ACC112 (cell line): ENCODE measurements around the gene UBE2E2.

ENCODE experiments used
- H2AFZ ChIP-seq: fragments of 200-600 bp; sonication (generic); one replicate; pipeline ENCODE4 v1.6.0; 2017; ENCODE audit warnings: antibody characterized with exemption, low read length; ENCODE audit not compliant: unreplicated experiment
- H3K27ac ChIP-seq: fragments of 200-600 bp; sonication (generic); 2 replicates; pipeline ENCODE4 v1.5.1; 2014; ENCODE audit warnings: low read depth, mild to moderate bottlenecking, antibody characterized with exemption, low read length, moderate library complexity
- H3K27me3 ChIP-seq: fragments of 200-600 bp; sonication (generic); 2 replicates; pipeline ENCODE4 v1.6.1; 2014; ENCODE audit warnings: mild to moderate bottlenecking, antibody characterized with exemption, low read length, moderate library complexity, mixed read lengths; ENCODE audit not compliant: insufficient read depth
- H3K36me3 ChIP-seq: fragments of 200-600 bp; sonication (generic); 2 replicates; pipeline ENCODE4 v1.6.1; 2016; ENCODE audit warnings: mild to moderate bottlenecking, antibody characterized with exemption, low read length, moderate library complexity, mixed read lengths; ENCODE audit not compliant: insufficient read depth
- H3K4me1 ChIP-seq: fragments of 200-600 bp; sonication (generic); one replicate; pipeline ENCODE4 v1.6.1; 2016; ENCODE audit warnings: low read length, mixed read lengths; ENCODE audit not compliant: insufficient read depth, unreplicated experiment, control insufficient read depth
- H3K4me3 ChIP-seq: fragments of 200-600 bp; sonication (generic); 2 replicates; pipeline ENCODE4 v1.5.1; 2014; ENCODE audit warnings: mild to moderate bottlenecking, low read depth, low read length
- H3K79me2 ChIP-seq: fragments of 200-600 bp; sonication (generic); one replicate; pipeline ENCODE4 v1.6.0; 2016; ENCODE audit warnings: low read length; ENCODE audit not compliant: control insufficient read depth, unreplicated experiment, insufficient read depth

UBE2E2 gene

GRCh38 chr3:23492057-23492456 lies 288.9 kb downstream of the UBE2E2 start:
- no peak overlapping the region for H2AFZ ChIP-seq
- no peak overlapping the region for H3K27ac ChIP-seq
- H3K4me1 ChIP-seq, result peaks cover 18% of the 10 kb centered on the region
- no peaks in the 10 kb centered on the region for H3K27me3 ChIP-seq
- H3K79me2 ChIP-seq, result peaks cover 15% of the 10 kb centered on the region
- H3K36me3 ChIP-seq, result no peaks in the 10 kb centered on the region
- no peak overlapping the region for H3K4me3 ChIP-seq

- H3K4me1 ChIP-seq, result peaks cover 18% of the 10 kb centered on the region
- no peak overlapping the region for H3K4me3 ChIP-seq
- H3K27me3 ChIP-seq, result no peaks in the 10 kb centered on the region
- H2AFZ ChIP-seq, result no peak overlapping the region
- no peaks in the 10 kb centered on the region for H3K36me3 ChIP-seq
- no peak overlapping the region for H3K27ac ChIP-seq
- peaks cover 18% of the 10 kb centered on the region for H3K79me2 ChIP-seq
Observed at GRCh38 chr3:23493889-23494288, 290.8 kb downstream of the UBE2E2 start.

- Histone ChIP-seq H2AFZ (no peak overlapping the region), H3K4me3 (no peak overlapping the region), H3K27ac (no peak overlapping the region), H3K79me2 (peaks cover 18% of the 10 kb centered on the region), H3K27me3 (no peaks in the 10 kb centered on the region), H3K36me3 (no peaks in the 10 kb centered on the region), H3K4me1 (peaks cover 12% of the 10 kb centered on the region)
Observed at GRCh38 chr3:23494967-23495366, 291.8 kb downstream of the UBE2E2 start.

GRCh38 chr3:23495507-23495906 lies 292.4 kb downstream of the UBE2E2 start:
- H3K4me1 ChIP-seq, result peaks cover 7% of the 10 kb centered on the region
- H3K27ac ChIP-seq, result no peak overlapping the region
- H2AFZ ChIP-seq, result no peak overlapping the region
- no peaks in the 10 kb centered on the region for H3K36me3 ChIP-seq
- no peaks in the 10 kb centered on the region for H3K27me3 ChIP-seq
- H3K4me3 ChIP-seq, result no peak overlapping the region
- peaks cover 18% of the 10 kb centered on the region for H3K79me2 ChIP-seq

GRCh38 chr3:23496165-23496564 lies 293.0 kb downstream of the UBE2E2 start:
- no peaks in the 10 kb centered on the region for H3K27me3 ChIP-seq
- H2AFZ ChIP-seq, result no peak overlapping the region
- no peak overlapping the region for H3K4me3 ChIP-seq
- no peaks in the 10 kb centered on the region for H3K36me3 ChIP-seq
- H3K27ac ChIP-seq, result no peak overlapping the region
- peaks cover 2% of the 10 kb centered on the region for H3K4me1 ChIP-seq
- peaks cover 17% of the 10 kb centered on the region for H3K79me2 ChIP-seq

- Histone ChIP-seq H3K79me2 (peaks cover 7% of the 10 kb centered on the region), H3K4me3 (no peak overlapping the region), H3K27ac (no peak overlapping the region), H3K4me1 (peaks cover 6% of the 10 kb centered on the region), H3K36me3 (no peaks in the 10 kb centered on the region), H2AFZ (no peak overlapping the region), H3K27me3 (no peaks in the 10 kb centered on the region)
Observed at GRCh38 chr3:23497156-23497555, 294.0 kb downstream of the UBE2E2 start.

GRCh38 chr3:23501201-23501802 lies 298.2 kb downstream of the UBE2E2 start:
- Histone ChIP-seq H3K4me3 (no peak overlapping the region), H2AFZ (no peak overlapping the region), H3K4me1 (peaks cover 6% of the 10 kb centered on the region), H3K27ac (no peak overlapping the region), H3K36me3 (no peaks in the 10 kb centered on the region), H3K79me2 (peaks cover 6% of the 10 kb centered on the region), H3K27me3 (no peaks in the 10 kb centered on the region)

- Histone ChIP-seq H3K79me2 (no peaks in the 10 kb centered on the region), H3K27ac (no peak overlapping the region), H3K4me3 (no peak overlapping the region), H3K36me3 (no peaks in the 10 kb centered on the region), H3K4me1 (no peaks in the 10 kb centered on the region), H2AFZ (no peak overlapping the region), H3K27me3 (no peaks in the 10 kb centered on the region)
Observed at GRCh38 chr3:23508464-23508863, 305.3 kb downstream of the UBE2E2 start.

GRCh38 chr3:23518441-23518840 lies 315.3 kb downstream of the UBE2E2 start:
- Histone ChIP-seq H3K27me3 (no peaks in the 10 kb centered on the region), H2AFZ (no peak overlapping the region), H3K4me1 (no peaks in the 10 kb centered on the region), H3K79me2 (no peaks in the 10 kb centered on the region), H3K27ac (no peak overlapping the region), H3K4me3 (no peak overlapping the region), H3K36me3 (no peaks in the 10 kb centered on the region)

GRCh38 chr3:23519314-23520208 lies 316.4 kb downstream of the UBE2E2 start:
- Histone ChIP-seq H3K27me3 (no peaks in the 10 kb centered on the region), H3K27ac (no peak overlapping the region), H3K4me3 (no peak overlapping the region), H3K4me1 (no peaks in the 10 kb centered on the region), H3K36me3 (no peaks in the 10 kb centered on the region), H3K79me2 (no peaks in the 10 kb centered on the region), H2AFZ (no peak overlapping the region)

- Histone ChIP-seq H3K27me3 (no peaks in the 10 kb centered on the region), H3K4me1 (no peaks in the 10 kb centered on the region), H3K36me3 (no peaks in the 10 kb centered on the region), H3K79me2 (no peaks in the 10 kb centered on the region), H2AFZ (no peak overlapping the region), H3K4me3 (no peak overlapping the region), H3K27ac (no peak overlapping the region)
Observed at GRCh38 chr3:23527326-23527725, 324.2 kb downstream of the UBE2E2 start.
